Fibroblast of upper back skin (primary cell): ENCODE data around the gene MLNR.

ENCODE experiments used
- DNase-seq: peaks from one replicate; pipeline ENCODE4 v3.0.0-alpha.2; 2013

Gene MLNR

GRCh38 chr13:49226613-49227012 lies 6.5 kb downstream of the MLNR start:
- DNase-seq, result no peak

- DNase-seq, result no peak
Measured at GRCh38 chr13:49234741-49235140, 14.6 kb downstream of the MLNR start.

- no peak for DNase-seq
Measured at GRCh38 chr13:49235856-49236431, 15.8 kb downstream of the MLNR start.

GRCh38 chr13:49238621-49239020 lies 18.5 kb downstream of the MLNR start:
- DNase-seq, result no peak

GRCh38 chr13:49240017-49240416 lies 19.9 kb downstream of the MLNR start:
- peak; percentile 24 for DNase-seq

GRCh38 chr13:49241296-49241695 lies 21.2 kb downstream of the MLNR start:
- no peak for DNase-seq

- DNase-seq, result no peak
Measured at GRCh38 chr13:49245101-49245500, 25.0 kb downstream of the MLNR start.

GRCh38 chr13:49246850-49247642 lies 26.9 kb downstream of the MLNR start:
- DNase-seq, result no peak

GRCh38 chr13:49247643-49248621 lies 27.8 kb downstream of the MLNR start, which contains the start of gene CDADC1:
TSS of gene CDADC1 (plus strand) at chr13:49247925. CDS start at chr13:49248038, 113 bp downstream.
- peak; percentile 96 for DNase-seq

- no peak for DNase-seq
Measured at GRCh38 chr13:49248622-49249002, 28.5 kb downstream of the MLNR start.

GRCh38 chr13:49251326-49251725 lies 31.2 kb downstream of the MLNR start:
- no peak for DNase-seq

GRCh38 chr13:49253310-49253709 lies 33.2 kb downstream of the MLNR start:
- no peak for DNase-seq

GRCh38 chr13:49254007-49254406 lies 33.9 kb downstream of the MLNR start:
- DNase-seq, result no peak

- DNase-seq, result peak; percentile 51
Measured at GRCh38 chr13:49256841-49257240, 36.7 kb downstream of the MLNR start.

GRCh38 chr13:49258089-49258796 lies 38.1 kb downstream of the MLNR start:
- DNase-seq, result no peak

- no peak for DNase-seq
Measured at GRCh38 chr13:49259586-49259985, 39.4 kb downstream of the MLNR start.

GRCh38 chr13:49262634-49263033 lies 42.5 kb downstream of the MLNR start:
- DNase-seq, result no peak

- DNase-seq, result peak; percentile 21
Measured at GRCh38 chr13:49265822-49266221, 45.7 kb downstream of the MLNR start.

GRCh38 chr13:49271264-49271663 lies 51.1 kb downstream of the MLNR start:
- no peak for DNase-seq
